Measurements from ENCODE around the gene FLVCR1.

The FLVCR1 gene

GRCh38 chr1:212915245-212916091, 57.4 kb downstream of the FLVCR1 start:
- DNase-seq (ENCODE audit: low spot score): no peak

- no peak for DNase-seq (ENCODE audit: low spot score)
Observed at GRCh38 chr1:212916481-212917133, 58.5 kb downstream of the FLVCR1 start.

GRCh38 chr1:212917134-212917485, 59.0 kb downstream of the FLVCR1 start:
- DNase-seq (ENCODE audit: low spot score): no peak

DNA sequence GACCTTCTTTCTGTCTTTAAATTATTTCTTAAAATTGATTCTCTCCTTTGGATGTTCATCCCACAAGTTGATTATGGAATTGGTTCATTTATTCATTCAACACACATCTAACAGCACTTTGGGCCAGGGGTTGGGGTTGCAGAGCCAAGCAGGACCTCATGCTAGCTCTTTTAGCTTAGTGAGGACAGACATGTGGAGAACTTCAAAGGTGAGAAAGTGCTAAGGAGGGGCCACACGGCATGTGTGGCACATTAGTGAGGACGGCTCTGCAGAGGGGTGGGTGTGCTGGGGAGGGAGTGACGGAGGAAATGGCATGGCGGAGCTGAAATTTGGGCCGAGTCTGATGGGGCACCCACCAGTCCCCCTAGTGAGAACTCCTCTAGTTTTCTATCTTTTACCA, 59.8 kb downstream of the FLVCR1 start:
- DNase-seq (ENCODE audit: low spot score): no peak

DNA sequence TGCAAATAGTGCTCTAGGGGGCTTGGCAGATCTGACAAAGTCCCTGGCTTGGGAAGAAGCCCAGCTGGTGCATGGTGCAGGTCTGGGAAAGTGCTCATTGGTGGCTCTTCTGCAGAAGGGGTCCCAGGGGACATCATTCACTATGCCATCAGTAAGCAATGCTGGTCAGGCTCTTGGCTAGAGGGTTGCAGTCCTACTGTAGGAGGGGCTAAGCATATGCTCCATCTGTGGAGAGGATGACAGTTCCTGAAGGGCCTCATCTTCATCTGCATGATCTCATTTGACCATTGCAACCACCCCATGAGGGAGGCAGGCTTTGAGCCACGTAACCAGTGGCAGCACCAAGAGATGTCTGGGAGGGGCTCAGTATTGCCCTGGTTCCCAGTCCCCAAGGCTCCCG, 60.7 kb downstream of the FLVCR1 start:
- no peak for DNase-seq (ENCODE audit: low spot score)

DNA sequence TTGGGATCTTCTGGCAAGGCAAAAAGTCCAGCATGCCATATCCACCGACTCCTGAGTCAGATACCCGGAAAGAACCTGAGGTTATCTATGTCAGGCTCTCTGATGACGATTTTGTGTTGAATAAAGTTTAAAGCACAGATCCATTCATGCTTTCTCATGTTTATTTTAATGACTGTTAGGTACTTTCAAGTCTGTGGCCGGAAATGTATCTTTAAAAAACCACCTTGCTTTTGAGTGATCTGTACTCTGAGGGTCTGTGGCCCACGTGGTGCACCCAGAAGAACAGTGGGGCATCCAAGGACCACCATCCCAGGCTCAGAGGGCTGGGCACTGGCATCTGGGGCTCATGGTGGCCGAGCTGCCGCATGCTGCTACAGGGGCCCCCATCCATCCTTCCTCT, 62.2 kb downstream of the FLVCR1 start:
- DNase-seq (ENCODE audit: low spot score): no peak

DNA sequence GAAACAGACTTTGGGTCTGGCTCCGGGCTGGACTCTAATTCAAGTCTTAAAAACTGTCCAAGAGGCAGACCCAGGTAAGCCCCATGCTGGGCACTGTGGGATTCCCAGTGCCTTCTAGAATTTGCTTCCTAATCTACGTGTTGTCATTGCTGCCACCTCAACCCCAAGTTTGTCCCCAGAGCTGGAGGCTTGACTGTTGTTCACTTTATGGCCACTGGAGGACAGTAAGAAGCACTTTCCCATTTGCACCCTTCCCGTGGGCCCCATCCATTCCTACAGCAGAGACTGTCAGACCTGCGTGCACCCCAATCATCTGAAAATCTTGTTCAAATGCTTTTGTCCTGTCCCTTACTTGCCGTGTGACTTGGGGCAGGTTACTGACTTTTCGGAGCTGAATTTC, 62.8 kb downstream of the FLVCR1 start:
- no peak for DNase-seq (ENCODE audit: low spot score)

DNA sequence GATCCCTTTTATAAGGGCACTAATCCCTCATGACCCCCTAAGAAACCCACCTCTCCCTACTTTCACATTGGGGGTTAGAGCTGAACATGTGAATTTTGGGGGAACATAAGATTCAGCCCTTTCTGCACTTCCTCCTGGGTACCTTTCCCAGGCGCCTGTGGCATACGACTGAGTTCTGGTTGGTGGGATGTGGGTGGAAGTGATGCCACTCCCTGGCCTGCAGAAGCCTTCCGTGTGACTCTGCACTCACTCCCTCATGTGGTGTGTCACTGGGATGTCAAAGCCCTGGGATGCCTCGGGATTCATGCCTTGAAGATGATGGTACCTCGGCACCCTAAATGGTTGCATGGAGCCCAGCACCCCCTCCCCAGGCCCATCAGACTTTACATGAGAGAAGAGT, 63.9 kb downstream of the FLVCR1 start:
- DNase-seq (ENCODE audit: low spot score): no peak

DNA sequence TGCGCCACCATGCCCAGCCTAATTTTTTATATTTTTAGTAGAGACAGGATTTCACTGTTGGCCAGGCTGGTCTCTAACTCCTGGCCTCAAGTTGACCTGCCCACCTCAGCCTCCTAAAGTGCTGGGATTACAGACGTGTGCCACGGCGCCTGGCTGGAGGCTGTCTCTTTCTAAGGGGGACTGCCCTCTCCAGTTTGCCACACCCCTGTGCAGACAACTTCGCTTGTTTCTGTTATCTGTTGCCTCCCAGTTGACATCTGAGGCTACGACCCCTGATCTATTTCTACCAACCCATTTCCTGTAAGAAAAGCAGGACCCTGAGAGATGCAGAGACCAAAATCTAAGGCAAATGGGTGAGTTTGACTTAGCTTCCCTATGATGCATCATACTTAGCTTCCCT, 68.3 kb downstream of the FLVCR1 start:
- DNase-seq (ENCODE audit: low spot score): no peak

DNA sequence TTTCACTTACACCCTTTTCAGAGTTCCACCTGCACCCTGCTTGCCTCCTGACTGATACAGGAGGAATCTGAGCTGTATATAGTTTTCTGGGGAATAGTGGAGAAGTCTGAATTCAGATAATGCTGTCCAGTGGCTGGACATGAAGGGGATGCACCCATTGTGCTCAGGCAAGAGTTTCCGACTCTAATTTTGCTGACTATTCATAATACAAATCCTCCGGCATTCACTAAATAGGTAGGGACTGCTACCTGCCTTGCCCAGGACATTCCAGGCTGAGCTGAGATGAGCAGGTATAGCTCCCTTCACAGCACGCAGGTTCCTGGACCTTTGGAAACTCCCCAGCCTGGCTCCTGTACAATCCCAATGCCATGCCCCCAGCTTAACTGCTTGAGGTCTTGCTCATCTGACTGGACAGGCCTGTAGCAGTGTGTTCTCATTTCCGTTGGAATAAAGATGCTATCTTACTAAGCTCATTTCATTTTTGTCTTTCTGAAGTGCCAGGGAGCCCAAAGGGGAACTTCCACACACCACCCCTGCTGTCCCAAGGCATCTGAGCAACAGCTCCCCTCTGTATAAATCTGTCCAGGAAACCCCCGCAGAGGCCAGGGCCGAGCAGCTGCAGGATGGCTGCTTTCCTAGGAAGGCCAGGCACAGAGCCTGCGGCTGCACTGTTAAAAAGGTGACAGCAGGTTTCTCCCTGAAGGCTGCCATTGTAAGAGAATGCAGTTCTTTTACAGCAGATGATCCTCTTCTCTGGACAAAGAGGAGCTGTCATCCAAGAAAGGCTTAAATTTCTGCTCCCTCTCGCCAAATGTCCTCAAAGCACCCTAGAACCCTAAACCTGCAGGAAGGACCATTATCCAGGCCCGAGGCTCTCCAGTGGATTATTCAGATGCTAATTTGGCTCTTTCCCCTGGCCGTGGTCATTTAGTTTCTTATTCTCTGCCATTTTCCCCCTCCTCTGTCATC, 70.5 kb downstream of the FLVCR1 start:
- DNase-seq (ENCODE audit: low spot score): no peak

GRCh38 chr1:212930986-212931678, 73.1 kb downstream of the FLVCR1 start:
- DNase-seq (ENCODE audit: low spot score): no peak

DNA sequence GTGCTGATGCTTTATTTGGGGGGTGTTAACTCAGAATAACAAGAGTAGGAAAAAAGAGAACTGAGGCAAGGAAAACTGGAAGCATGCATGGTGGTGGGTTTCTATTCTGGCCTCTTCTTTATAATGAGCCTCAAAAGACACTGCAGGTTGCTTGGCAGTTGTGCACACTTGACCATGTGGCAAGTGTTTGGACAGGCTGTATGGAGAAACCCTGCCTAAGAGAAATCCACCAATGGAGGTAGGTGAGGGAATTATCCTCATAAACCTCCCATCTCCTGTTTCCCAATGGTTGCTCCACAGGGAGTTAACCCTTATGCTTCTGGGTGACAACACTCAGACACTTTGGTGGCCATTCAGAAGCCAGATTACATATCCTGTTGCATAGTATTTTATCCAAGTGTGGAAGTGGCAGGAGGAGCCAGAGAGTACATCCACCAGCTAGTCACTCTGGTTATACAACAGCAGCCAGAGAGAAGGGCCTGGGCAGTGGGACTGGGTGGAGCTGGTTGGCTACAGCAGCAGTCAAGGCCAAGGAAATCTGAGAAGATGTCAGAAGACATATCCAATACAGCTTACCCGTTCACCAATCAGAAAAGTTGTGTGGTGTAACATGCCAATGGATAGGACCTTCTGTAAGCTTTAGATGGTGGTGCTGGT, 75.9 kb downstream of the FLVCR1 start:
- DNase-seq (ENCODE audit: low spot score): no peak

GRCh38 chr1:212935387-212935981, 77.4 kb downstream of the FLVCR1 start:
- no peak for DNase-seq (ENCODE audit: low spot score)

- DNase-seq (ENCODE audit: low spot score): no peak
Observed at GRCh38 chr1:212937034-212937433, 79.0 kb downstream of the FLVCR1 start.

GRCh38 chr1:212938846-212939245, 80.8 kb downstream of the FLVCR1 start:
- no peak for DNase-seq (ENCODE audit: low spot score)

GRCh38 chr1:212941452-212941851, 83.4 kb downstream of the FLVCR1 start:
- no peak for DNase-seq (ENCODE audit: low spot score)

DNA sequence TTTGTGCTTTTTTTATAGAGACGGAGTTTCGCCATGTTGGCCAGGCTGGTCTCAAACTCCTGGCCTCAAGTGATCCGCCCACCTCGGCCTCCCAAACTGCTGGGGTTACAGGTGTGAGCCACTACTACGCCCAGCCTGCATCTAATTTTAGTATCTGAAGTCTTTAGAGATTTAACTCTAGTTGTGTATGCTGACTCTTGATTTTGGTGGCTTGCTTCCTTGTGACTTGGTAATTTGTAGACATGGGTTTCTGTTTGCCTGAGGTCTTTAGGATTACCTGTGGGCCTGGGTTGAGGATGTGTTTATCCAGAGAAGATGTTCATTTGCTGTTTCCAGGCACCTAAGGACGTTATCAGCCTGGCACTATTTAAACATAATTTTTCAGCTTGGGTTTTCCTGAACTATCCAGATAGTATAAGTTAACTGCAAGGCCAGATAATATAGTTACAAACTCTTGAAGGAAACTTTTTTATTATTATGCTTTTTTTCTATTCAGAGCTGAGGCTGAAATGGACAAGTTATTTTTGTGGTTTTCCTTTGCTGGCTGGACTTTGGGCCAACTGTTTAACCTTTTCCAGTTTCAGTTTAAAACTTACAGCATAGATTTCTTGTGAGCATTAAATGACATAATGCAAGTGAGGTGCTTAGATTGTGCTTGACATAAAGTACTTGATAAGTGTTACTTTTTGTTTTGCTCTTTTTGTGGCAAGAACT, 84.8 kb downstream of the FLVCR1 start:
- no peak for DNase-seq (ENCODE audit: low spot score)

DNA sequence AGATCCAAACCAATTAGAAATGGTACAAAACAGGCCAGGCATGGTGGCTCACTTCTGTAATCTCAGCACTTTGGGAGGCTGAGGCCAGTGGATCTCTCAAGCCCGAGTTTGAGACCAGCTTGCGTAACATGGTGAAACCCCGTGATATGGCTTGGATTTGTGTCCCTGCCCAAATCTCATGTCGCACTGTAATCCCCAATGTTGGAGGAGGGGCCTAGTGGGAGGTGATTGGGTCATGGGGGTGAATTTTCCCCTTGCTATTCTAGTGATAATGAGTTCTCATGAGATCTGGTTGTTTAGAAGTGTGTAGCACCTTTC, 85.3 kb downstream of the FLVCR1 start:
- no peak for DNase-seq (ENCODE audit: low spot score)

DNA sequence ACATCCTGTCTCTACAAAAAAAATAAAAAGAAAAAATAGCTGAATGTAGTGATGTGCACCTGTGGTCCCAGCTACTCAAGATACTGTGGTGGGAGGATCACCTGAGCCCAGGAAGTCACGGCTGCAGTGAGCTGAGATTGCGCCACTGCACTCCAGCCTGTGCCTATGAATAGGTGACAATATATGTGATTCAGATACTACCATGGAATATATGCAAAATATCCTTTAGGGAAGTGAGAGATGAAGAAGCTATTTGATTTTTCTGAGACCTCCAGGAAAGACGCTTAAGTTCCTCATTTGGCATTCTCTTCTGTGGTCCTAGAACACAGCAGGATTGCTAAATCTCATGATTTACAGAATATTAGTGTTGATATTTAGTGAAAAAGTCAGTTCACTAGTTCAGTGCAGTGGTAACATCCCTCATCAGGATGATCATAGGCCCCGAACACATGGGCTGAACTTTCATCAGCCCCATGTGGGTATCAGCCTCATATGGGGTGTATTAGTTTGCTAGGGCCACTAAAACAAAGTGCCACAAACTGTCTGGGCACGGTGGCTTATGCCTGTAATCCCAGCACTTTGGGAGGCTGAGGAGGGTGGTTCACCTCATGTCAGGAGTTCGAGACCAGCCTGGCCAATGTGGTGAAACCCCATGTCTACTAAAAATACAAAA, 86.3 kb downstream of the FLVCR1 start:
- no peak for DNase-seq (ENCODE audit: low spot score)

DNA sequence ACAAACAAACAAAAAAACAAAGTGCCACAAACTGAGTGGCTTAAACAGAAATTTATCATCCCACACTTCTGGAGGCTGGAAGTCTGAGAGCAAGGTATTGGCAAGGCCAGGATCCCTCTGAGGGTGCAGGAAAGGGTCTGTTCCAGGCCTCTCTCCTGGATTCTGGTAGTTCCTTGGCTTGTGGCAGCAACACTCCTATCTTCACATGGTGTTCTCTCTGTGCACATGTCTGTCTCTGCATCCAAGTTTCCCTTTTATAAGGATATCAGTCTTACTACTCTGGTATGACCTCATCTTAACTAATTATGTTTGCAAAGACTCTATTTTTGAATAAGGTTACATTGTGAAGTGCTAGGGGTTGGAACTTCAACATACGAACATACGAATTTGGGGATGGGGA, 87.0 kb downstream of the FLVCR1 start:
- DNase-seq (ENCODE audit: low spot score): no peak
